ENCODE results near the gene PTGR3.

Gene PTGR3

DNA sequence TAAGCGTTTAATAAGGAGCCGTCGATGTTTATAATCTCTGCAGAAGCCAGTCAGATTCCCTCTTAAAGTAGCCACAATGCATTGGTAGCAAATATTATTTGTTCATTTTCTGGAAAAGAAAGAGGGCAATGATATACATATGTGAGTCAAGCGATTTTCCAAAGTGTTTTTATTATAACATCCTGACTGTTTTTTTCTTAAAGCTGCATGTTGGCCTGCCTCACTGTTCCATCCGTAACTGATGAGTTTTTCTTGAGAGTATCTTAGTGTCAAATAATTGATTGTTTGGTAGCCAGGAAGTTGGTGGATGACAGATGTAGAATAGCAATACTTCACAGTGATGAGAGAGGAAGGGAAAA, 5.4 kb upstream of the PTGR3 start:
- DNase-seq = no peak

DNA sequence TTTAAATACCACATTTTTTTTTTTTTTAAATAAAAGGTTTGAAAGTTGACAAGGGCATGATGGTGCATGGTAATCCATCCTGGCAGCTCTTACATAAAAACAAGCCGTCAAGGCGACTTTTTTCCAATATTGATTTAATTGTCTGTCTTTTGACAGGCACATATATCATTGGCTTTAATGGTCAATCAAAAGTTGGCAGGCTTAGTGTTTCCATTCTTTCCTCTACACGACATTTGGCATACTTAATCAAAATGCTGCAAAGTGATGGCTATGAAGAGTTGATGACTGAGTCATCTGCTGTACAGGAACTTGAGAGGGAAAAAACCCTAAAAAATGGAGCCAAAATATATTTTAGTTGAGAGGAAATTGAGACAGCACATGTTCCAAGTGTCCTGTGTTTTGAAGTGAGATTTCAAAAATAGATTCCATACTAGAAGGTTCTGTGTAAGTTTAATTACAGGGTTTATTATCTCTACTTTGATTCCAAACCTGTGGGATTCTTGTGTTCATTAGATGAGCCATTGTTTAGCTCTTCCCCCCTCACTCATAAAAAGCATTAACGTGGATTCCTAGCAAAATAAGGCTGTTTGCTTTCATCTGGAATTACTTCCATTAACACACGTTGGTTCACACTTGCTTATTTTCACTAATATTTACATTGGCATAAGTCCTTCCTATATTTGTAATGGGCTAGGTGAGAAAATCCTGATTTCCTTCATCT, 4.8 kb upstream of the PTGR3 start:
- no peak for DNase-seq

DNA sequence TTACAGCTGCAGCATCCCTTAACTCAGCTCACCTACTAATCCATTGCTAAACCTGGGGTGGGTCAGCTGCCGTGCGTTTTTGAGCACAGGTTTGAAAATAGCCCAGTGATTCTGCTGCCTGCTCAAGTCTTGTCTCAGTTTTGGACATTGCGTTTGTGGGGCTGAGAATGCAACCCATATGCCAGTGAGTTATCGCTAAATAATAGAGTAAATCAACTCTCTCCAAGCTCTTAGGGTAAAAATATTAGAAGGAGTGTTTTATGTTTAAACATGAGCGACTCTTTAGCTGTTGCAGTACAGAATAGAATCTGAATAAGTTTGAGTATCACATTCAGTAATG, 3.8 kb upstream of the PTGR3 start:
- no peak for DNase-seq

DNA sequence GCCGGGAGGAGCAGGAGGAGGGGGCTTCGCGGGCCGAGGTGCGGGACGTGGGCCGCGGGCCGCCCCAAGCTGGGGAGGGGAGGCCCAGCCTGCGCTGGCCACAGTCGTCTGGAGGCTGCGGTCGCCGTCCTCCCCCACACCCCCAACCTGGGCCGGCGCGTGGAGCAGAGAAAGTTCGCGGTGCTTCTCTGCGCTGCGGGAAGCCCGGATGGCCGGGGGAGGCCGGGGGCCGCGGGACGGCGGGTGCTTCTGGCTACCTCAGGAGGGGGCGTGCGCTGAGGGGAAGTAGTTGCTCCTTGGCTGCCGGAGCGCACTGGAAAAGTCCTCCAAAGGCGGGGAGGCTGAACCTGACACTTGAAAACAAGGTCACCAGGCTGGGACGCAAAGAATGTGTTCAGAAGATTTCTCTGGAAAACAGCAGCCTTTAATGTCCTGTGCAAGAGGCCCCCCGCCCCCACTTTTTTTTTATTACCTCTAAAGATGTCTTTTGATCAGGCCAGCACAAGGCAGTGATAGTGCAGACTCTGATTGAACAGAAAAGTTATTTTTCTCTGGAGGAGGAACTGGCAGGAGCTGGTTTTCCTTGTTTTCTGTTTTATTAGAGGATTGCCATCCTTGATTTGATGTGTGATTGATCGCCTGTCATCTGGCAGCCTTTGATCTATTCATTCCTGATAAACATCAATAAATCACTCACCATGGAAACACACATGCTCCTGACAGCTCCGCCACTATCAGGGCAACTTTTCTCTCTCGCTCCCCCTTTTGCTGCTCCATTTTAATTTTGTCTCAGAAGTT, 3.2 kb upstream of the PTGR3 start:
- no peak for DNase-seq

DNA sequence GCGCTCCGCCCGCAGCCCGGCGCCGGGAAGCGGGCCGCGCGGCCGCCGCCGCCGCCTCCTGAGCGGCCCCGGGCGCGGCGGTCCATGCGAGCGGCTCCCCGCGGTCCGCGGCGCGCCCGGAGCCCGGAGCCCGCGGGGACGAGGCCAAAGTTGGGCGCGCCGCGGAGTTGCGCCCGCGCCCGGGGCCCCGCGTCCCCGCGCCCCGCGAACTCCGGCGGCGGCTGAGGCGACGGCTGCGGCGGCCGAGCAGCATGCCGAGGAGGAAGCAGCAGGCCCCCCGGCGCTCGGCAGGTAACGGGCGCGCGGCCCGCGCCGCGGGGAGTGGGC, 2.6 kb upstream of the PTGR3 start:
- DNase-seq = no peak

DNA sequence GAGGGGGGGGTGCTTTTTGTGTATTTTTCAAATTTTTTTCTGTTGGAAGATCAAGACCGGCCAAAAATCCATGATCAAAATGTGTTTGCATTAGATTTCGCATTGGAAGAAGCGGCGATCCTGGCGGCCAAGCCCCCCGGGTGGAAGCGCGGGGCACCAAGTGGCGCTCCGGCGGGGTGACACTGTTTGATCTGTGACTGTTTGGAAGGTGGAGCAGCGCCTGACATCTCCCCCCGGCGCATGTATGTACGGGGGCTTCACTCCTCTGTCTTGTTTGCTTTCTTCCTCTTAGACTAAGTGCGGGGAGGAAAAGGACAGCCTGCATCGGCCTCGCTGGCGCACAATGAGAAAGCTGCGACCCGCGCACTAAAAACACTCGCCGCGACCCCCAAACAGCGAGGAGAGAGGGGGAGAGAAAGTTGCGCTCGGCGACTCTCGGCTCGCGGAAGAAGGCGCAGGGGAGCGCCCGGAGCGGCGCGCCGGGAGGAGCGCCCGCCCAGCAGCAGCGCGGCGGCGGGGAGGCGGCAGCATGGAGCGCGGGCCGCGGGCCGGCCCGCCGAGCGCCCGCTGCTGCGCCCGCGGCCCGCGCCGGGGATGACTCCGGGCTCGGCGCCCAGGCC, 2.2 kb upstream of the PTGR3 start:
- DNase-seq = no peak

DNA sequence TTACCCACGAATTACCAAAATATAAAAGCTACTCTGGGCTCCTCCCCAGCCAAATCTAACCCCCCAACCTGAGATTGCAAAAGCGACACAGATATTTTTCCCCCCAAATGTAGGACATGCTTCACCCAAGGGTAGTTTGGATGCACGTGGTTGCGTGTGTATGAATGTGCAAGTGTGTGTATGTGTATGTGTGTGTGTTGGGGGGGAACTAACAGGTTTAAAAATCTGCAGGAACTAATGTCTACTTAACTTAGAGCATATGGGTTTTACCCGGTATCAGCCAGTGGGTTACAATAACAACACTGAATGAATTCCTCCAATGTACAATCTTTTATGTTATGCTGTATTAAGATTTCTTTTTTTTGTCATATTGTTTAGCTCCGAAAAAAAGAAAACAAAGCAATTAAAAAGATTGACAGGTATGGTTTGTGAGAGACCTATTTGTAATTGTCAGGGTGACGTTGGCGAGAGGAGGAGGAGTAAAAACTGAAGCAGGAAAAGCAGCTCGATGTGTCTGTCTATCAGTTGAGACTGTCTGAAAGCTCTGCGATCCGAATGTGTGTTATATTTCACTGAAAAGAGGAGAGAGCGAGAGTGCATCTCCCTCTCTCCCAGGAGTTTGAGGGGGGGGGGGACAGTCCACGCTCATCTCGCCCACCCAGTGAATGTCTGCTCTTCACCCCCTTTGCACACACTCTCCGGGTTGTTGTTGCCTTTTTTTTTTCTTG, 1.5 kb upstream of the PTGR3 start, which contains the start of gene TSHZ1:
Gene TSHZ1, plus strand, starts transcription at position 524 of the 728 bp plus-strand sequence. CDS start 1,080 bp downstream, outside the sequence.
- no peak for DNase-seq

DNA sequence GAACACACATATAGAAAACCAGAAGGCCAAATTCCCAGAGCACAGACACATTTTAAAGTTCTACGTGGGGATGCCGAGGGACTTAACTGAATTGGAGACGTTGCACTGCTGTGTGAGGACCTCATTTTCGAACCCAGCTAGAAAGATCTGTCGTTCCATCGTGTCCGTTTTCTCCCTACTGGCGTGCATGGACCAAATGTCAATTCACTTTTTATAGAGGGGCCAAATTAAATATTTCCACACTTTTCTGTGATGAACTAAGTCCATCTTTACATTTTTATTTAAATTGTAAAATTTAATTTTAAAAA, 966 bp upstream of the PTGR3 start:
- DNase-seq = no peak

DNA sequence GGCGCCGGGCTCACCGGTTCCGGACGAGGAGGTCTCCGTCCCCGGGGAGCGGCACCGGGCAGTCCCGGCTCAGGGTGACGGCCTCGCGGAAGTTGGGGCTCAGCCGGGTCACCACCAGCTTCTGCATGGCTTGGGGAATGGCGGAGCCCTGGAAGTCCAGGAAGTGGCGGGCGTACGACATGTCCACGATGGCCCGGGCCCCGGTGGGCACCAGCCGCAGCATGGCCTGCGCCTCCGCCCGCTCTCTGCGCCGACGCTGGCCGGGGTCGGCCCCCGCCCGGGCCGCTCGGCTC, 157 bp downstream of the PTGR3 start:
- no peak for DNase-seq

DNA sequence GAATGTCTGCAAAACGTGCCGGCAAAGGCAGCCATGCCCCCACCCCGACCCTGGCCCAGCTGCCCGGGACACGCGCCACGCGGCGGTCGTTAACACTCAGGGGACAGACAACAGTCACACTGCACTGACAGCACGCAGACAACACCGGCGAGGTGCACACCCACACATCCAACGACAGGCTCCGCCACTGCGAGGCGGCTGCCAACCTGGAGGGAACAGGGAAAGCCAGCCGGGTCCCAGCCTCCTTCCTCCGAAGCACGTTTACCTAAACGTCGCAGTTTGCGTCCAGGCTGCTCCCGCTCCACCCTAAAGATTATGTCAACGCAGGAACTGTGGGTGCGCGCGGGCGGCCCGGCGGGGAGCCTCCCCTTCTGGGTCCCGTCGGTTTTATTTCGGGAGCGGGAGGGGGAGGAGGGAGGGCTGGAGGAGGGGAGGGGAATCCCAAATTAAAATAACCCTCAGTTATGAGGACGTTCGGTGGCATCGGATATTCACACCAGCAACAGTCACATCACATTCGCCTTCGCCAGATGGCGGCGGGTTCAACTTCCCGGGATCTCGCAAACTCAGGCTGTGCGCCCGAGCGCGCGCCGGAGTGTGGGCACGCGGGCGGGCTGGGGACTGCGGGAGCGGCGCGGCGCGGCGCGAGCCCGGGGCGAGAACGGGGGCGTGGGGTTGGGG, 644 bp downstream of the PTGR3 start:
- no peak for DNase-seq

DNA sequence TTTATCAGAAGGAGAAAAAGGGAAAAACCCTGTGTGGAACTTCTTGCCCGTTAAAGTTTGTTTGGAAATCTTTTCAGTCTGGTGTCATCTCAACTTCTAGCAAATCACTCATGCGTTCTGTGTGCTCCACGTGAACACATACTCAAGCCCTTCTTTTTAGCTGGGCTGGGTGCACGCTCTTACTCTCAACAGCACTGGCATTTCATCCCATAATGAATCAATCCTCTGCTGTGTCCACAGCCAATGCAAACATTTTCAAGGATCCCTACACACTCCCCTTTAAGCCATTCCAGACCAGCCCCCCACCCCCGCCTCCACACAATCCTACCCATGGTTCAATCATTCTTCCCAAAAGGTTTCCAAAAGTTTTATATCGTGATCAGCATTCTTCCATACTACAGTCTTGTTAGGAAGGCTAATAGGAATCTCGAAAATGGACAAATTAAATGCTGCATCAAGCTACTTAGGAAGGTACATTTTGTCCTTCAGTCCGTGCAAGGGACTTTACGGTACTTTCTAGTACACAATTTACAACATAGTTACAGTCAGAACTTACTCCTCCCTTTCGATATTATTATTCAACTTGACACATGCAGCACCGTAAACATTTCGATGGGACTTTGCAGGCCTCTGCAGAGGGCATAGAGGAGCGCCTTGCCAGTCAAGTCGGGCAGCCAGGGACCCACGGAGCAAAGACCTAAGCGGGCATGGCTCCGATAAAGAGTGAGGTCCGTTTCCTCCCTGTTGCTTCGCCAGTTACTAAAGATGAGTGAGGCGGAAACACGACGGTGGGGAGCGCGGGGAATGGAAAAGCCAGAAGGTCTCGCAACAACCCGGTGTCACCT, 1.4 kb downstream of the PTGR3 start:
- DNase-seq = no peak

DNA sequence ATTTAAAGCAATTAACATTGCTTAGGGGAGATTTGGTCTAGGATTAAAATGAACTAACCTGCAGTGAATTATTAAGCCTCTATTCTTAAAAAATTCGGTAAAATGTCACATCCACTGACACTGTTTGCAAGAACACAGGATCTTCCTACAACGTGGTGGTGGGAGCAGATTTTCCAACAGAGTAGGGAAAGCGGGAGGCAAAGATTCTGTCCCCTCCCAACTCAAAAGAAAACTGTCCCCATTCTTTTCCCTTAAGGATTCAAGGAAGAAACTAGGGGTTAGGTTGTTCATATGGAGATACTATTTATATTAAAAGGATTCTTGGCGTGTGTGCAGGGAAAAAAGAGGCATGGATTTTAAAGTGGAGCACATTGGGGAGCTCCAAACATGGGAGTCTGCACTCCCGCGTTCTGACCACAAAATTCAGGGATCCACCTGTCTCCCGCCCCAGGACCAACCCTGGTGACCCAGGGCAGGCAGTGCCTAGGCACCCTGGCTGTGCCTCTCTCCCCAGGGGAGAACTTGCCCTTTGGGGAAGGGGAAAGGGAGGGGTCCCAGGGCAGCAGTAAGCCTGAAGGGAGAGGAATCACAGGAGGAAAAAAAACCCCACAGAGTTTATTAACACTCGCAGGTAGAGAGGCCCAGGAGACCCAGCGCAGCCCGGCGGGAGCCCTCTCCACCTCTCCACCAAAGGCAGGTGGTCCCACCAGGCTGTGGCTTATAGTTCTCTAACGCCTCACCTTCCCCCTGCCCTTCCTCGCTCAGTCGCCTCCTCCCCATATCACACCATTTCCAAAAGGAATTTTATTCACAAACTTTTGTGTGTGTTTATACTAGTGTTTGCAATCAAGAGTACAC, 2.3 kb downstream of the PTGR3 start:
- no peak for DNase-seq

DNA sequence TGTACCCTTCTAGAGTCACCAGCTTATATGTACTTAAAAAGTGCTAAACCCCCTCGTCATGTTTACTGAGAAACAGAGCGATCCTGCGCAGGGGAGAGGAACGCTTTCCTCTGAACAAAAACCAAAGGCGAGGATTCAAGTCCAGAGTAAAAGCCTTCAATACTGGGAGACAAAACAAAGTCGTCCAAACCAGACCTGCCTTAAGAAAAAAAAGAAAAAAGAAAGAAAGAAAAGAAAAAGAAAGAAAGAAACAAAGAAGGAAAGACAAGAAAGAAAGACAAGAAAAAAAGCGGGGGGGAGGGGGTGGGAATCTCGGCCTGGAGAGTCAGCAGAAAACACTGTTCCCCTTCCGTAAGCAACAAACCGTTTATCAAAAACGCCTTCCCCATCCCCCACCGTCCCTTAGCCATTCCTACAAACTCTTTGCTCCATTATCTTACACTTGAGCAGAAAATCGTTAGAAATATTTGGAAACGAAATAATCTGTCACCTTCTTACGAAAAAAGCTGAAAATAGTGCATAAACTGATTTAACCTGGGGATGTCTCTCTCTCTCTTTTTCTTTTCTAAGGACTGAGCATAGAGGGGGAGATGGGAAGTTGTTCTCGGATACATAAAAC, 3.3 kb downstream of the PTGR3 start:
- no peak for DNase-seq

DNA sequence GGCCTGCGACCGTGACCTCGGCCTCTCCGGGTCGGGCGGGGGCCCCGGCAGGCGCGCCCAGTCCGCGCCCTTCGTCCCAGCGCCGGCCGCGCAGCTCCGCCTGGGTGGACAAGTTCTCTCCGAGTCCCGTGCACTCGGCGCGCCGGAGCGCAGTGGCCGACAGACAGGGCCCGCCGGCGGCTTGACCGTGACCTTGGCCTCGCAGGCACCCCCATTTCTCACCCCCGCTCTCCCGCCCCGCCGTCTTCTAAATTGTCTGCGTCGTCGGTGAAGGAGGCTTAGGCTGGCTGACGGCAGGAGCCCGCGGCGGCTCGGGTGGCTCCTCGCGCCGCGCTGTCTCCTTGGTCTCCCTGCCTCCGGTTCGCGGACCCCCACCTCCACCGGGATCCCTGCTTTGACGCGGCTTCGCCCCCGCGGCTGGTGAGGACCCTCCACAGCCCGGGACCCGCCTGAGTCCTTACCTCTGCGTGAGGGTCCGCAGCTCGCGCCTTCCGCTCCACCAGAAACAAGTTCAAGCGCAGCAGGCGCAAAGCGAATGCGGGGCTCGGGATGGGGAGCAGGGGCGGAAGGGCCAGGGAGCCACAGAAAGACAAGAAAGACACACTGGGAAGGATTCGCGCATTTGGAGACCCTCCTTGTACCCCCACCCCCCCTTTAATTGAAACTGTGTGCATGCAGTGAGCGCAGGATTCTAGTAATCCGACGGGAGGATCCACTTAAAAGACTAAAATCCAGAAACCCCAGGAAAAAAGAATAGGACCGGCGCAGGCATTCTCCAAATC, 4.0 kb downstream of the PTGR3 start:
- DNase-seq = no peak

DNA sequence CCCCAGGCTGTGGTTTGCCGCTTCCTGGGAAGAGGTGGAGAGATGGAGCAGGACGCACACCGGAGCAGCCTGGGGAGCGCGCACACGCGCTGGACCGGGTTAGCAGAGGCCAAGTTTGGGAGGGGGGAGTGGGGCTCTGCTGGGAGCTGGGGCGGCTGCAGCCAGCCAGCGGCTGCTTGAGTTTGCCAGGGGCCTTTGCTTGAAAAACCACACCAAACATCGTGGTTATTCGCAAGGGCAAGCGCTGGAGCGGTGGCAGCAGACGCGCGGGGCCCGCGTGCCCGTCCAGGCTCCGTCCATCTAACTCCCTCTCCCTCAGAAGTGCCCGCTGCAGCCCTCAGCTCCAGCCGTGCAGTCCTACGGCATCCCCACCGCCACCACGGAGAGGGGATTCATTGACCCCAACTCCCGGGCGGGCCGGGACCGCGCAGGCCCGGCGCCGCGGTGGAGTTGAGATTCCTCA, 4.6 kb downstream of the PTGR3 start:
- no peak for DNase-seq

DNA sequence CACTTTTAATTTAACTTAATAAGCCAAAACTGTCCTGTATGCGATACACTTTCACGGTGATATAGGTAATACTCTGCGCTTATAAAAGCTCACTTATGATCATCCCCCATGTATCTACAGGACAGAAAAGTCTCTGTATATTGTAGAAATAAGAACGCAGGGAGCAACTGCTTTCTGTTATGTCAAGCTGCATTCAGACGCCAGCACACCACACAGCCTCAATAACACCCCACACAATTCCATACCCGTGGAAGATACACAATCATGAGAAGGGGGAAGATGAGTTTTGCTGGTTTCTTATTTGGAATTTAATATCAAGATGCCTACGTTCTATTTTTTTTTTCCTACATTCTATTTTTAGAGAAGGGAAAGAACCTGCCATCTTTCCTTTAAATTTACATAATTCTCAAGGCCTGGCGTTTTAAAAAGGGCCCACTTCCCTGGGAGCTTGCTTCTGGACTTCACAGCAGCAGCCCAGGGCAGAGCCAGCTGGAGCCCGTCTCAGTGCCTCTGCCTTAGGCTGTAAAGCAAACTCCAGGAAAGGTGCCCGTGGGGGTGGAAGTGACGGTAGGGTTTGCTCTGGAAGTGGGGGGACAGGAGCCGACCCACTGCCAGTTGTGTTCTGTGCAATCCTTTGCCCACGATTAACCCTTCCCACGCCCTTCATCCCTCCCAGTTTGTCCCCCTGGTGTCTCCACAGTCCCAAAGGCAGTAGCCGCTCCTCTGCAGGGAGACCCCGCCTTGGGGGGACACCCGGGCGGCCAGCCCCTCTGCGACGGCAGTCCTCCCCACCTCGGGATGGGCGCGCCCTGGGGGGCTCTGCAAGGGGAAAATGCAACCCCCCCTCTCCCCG, 5.3 kb downstream of the PTGR3 start:
- no peak for DNase-seq

DNA sequence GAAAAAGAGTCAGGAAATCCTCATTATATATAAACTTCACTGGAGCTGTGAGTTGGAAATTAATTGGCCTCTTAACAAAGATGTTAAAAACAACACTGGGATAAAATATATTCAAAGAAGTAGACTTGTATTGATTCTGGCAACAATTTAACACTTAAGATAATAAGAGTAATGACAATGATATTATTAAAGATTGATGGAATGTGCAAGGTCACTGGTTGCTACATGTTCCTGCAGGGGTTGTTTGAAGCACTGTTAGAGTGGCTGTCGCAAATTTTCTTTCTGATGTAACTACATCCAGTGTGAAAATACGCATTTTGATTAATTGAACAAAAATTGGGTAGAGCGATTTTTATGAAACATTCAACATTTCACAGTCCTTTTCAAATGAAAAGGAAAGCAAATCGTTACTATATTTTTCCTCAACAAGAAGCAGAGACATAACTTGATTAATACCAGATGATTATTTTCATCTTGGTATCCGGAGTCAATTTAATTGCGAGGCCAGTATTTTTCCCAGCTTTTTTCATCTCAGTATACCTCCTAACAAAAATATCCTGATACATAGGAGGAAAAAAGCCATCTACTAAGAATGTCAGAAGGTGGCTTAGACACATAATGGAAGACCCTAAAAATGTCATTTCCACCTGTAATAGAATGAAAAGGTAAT, 6.1 kb downstream of the PTGR3 start:
- no peak for DNase-seq

Data from GOT3 (cell line).